ENCODE results near the gene PRMT2. TPM values are rescaled to one million over a fixed set of nuclear protein-coding genes. Genes with fewer than 3 reads are reported as not detected.

The PRMT2 gene
- total RNA-seq, 1 donor from 2014 or later = 121 TPM

DNA sequence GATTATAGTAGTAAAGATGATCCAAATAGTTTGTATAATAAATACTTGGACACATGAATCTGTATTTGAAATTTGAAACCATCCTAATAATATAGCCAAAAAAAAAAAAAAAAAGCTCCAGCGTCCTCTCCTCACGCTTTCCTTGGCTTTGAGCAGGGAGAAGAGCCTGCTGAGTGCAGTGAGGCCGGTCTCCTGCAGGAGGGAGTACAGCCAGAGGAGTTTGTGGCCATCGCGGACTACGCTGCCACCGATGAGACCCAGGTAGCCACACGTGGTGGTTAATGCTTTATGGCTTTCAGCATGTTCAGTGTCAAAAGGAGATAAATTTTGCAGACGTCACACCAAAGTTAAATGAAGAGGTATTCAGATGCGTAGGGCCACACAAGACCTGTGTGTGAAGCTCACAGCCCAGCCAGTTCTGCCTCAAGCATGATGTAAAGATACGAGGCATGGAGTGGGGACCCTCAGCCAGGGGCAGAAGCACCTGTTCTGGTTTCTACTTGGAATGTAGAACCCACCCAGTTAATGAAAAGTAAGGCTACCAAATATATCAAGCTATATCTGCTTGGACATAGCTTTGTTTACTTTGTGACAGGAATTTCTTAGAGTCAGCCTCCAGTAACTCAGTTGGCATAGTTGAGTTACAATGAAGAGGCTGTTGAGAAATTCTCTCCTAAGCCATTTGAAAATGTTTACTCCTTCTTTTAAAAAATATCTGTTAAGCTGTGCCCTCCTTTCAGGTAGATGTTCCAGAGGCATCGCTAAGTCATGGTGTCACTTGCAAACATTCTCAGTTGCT lies 8.1 kb downstream of the PRMT2 start:
- DNase-seq (no peak), ATAC-seq (peak; percentile 57 to 76)
- intact Hi-C loops (cut with DNase I) = no loop called here
- TF ChIP-seq, protein P1, sequence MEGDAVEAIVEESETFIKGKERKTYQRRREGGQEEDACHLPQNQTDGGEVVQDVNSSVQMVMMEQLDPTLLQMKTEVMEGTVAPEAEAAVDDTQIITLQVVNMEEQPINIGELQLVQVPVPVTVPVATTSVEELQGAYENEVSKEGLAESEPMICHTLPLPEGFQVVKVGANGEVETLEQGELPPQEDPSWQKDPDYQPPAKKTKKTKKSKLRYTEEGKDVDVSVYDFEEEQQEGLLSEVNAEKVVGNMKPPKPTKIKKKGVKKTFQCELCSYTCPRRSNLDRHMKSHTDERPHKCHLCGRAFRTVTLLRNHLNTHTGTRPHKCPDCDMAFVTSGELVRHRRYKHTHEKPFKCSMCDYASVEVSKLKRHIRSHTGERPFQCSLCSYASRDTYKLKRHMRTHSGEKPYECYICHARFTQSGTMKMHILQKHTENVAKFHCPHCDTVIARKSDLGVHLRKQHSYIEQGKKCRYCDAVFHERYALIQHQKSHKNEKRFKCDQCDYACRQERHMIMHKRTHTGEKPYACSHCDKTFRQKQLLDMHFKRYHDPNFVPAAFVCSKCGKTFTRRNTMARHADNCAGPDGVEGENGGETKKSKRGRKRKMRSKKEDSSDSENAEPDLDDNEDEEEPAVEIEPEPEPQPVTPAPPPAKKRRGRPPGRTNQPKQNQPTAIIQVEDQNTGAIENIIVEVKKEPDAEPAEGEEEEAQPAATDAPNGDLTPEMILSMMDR (IDR thresholded peaks at IDR 0.05) = no peak
- Histone ChIP-seq H3K27ac (peak overlapping the region; percentile 47), H3K27me3 (ENCODE audit: low read depth) (no peaks in the 10 kb centered on the region), H3K36me3 (peaks cover 83% of the 10 kb centered on the region), H3K4me3 (no peak overlapping the region), H3K4me1 (peaks cover 26% of the 10 kb centered on the region), H3K9me3 (no peaks in the 10 kb centered on the region)

DNA sequence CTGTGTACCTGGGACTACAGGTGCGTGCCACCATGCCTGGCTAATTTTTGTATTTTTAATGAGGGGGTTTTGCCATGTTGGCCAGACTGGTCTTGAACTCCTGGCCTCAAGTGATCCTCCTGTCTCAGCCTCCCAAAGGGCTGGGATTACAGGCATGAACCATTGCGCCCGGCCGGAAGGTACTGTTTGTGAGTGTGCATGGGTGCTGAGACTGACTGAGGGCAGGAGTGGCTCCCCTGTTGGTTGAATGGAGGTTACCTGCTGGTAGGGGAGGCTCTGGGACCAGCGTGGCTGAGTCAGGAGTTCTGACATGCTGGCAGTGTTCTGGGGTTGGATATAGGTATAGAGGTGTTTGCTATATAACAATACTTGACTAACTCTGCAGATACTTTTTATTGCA lies 10.4 kb downstream of the PRMT2 start:
- H3K27me3 ChIP-seq (ENCODE audit: low read depth) = no peaks in the 10 kb centered on the region
- H3K9me3 ChIP-seq = no peaks in the 10 kb centered on the region
- H3K4me3 ChIP-seq = no peak overlapping the region
- H3K4me1 ChIP-seq = peaks cover 11% of the 10 kb centered on the region
- ATAC-seq = no peak
- DNase-seq = no peak
- H3K27ac ChIP-seq = no peak overlapping the region
- intact Hi-C loops (cut with DNase I) = no loop called here
- peaks cover 100% of the 10 kb centered on the region for H3K36me3 ChIP-seq
- TF ChIP-seq, protein P1 (IDR thresholded peaks at IDR 0.05) = no peak

DNA sequence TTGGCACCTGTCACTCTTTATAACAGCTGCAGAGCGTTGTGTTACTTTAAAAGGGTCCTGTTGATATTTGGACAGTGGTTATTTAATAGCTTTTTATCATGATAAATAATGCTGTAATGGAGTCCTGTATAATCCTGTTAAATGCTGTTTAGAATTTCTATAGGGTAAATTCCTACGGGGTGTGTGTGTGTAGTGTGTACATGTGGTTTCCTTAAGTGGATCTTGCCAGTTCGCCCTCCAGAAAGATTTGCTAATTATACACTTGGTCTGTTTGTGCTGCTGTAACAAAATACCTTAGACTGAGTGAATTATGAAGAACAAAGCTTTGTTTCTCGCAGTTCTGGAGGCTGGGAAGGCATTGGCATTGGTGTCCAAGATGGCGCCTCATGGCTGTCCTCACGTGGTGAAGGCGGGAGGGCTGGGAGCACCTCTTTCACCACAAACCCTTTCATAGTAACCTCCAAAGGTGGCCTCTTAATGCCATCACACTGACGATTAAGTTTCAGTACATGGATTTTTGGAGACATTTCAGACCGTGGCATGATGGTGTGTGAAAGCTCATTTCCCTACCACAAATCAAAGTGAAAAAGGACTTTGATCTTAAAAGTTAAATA lies 11.2 kb downstream of the PRMT2 start:
- TF ChIP-seq, protein P1 (IDR thresholded peaks at IDR 0.05) = no peak
- peaks cover 11% of the 10 kb centered on the region for H3K4me1 ChIP-seq
- no peaks in the 10 kb centered on the region for H3K9me3 ChIP-seq
- intact Hi-C loops (cut with DNase I) = no loop called here
- ATAC-seq = no peak
- no peak for DNase-seq
- no peak overlapping the region for H3K27ac ChIP-seq
- no peak overlapping the region for H3K4me3 ChIP-seq
- H3K36me3 ChIP-seq = peaks cover 100% of the 10 kb centered on the region
- H3K27me3 ChIP-seq (ENCODE audit: low read depth) = no peaks in the 10 kb centered on the region

DNA sequence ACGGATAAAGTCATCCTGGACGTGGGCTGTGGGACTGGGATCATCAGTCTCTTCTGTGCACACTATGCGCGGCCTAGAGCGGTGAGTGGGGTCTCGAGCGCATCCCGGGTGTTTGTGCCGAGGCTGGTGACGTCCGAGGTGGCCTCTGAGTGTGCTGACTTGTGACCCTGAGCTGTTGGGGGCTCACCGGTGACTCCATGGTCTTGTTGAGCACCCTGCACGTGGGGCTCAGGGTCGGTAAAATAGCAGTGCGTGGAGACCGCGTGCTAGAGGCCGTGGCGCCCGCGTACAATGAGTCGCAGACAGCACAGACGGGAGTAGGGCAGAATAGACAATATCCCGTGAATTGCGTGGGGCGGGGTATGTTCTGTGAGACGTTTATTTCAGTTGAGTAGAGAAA lies 13.1 kb downstream of the PRMT2 start:
- TF ChIP-seq, protein P1 (IDR thresholded peaks at IDR 0.05) = no peak
- Histone ChIP-seq H3K36me3 (peaks cover 100% of the 10 kb centered on the region), H3K4me1 (peaks cover 9% of the 10 kb centered on the region), H3K27ac (no peak overlapping the region), H3K4me3 (no peak overlapping the region), H3K9me3 (no peaks in the 10 kb centered on the region), H3K27me3 (ENCODE audit: low read depth) (no peaks in the 10 kb centered on the region)
- ATAC-seq = no peak
- intact Hi-C loops (cut with DNase I) = no loop called here
- no peak for DNase-seq

DNA sequence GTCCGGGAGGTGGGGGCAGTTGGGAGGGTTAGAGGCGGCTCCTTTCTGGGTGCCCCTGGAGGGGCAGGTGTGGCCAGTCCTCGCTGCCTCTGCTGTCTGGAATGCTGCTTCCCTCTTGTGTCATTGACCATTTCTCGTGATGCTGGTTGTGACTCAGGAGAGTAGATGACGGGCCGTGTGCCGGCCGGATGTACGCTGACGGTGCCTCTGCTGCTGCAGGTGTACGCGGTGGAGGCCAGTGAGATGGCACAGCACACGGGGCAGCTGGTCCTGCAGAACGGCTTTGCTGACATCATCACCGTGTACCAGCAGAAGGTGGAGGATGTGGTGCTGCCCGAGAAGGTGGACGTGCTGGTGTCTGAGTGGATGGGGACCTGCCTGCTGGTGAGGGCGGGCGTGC lies 13.9 kb downstream of the PRMT2 start:
- Histone ChIP-seq H3K4me1 (peaks cover under 1% of the 10 kb centered on the region), H3K36me3 (peaks cover 100% of the 10 kb centered on the region), H3K9me3 (no peaks in the 10 kb centered on the region), H3K27me3 (ENCODE audit: low read depth) (no peaks in the 10 kb centered on the region), H3K4me3 (no peak overlapping the region), H3K27ac (no peak overlapping the region)
- DNase-seq (no peak), ATAC-seq (peak in 1 of 2 donors; percentile 7)
- intact Hi-C loops (cut with DNase I) = no loop called here
- TF ChIP-seq, protein P1 (IDR thresholded peaks at IDR 0.05) = no peak

Measured in lower lobe of right lung (tissue), 2 donors.